ENCODE measurements around the gene SPATA16.

DNA sequence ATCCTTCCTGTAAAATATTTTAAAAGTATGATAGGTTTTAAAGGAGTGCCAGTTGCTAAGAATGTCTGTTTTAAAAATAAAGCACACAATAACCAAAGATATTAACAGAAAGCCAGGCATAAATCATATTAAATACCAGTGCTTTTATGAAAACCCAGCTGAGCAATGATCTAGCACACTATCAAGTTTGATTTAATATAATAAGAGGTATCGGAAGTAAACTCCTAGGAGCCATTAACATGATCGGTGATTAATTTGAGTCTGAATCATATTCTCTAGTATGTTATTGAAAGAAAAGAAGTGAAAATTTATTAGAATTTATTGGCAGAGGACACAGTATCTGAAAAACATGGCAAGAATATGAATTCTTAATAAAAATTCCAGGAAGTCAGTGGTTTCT lies 91.7 kb downstream of the SPATA16 start:
- TF ChIP-seq ARNTL (CRISPR knock-in tag; IDR thresholded peaks at IDR 0.05; ENCODE audit: borderline replicate concordance, low read depth): no peak
- no peak for TF ChIP-seq ZFP3 (CRISPR knock-in tag; IDR thresholded peaks at IDR 0.05)
- no peak for TF ChIP-seq PPARA (CRISPR knock-in tag; IDR thresholded peaks at IDR 0.05; ENCODE audit: borderline replicate concordance)
- no peak for TF ChIP-seq ZFP30 (CRISPR knock-in tag; IDR thresholded peaks at IDR 0.05)
- no peak for TF ChIP-seq CREB5 (CRISPR knock-in tag; IDR thresholded peaks at IDR 0.05; ENCODE audit: low read depth)
- TF ChIP-seq, protein P1, sequence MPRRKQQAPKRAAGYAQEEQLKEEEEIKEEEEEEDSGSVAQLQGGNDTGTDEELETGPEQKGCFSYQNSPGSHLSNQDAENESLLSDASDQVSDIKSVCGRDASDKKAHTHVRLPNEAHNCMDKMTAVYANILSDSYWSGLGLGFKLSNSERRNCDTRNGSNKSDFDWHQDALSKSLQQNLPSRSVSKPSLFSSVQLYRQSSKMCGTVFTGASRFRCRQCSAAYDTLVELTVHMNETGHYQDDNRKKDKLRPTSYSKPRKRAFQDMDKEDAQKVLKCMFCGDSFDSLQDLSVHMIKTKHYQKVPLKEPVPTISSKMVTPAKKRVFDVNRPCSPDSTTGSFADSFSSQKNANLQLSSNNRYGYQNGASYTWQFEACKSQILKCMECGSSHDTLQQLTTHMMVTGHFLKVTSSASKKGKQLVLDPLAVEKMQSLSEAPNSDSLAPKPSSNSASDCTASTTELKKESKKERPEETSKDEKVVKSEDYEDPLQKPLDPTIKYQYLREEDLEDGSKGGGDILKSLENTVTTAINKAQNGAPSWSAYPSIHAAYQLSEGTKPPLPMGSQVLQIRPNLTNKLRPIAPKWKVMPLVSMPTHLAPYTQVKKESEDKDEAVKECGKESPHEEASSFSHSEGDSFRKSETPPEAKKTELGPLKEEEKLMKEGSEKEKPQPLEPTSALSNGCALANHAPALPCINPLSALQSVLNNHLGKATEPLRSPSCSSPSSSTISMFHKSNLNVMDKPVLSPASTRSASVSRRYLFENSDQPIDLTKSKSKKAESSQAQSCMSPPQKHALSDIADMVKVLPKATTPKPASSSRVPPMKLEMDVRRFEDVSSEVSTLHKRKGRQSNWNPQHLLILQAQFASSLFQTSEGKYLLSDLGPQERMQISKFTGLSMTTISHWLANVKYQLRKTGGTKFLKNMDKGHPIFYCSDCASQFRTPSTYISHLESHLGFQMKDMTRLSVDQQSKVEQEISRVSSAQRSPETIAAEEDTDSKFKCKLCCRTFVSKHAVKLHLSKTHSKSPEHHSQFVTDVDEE (CRISPR knock-in tag; IDR thresholded peaks at IDR 0.05): no peak
- TF ChIP-seq GLIS3 (CRISPR knock-in tag; IDR thresholded peaks at IDR 0.05): no peak

All from SK-N-SH treated with all-trans-retinoic acid at 6 μM for 48 hours (cell line).